Stomach (tissue), 9 donors: ENCODE results near the gene OGA. TPM values are rescaled to one million over a fixed set of nuclear protein-coding genes. Genes with fewer than 3 reads are reported as not detected.

ENCODE experiments used
- DNase-seq, 2 donors: peaks; one replicate each; pipeline versions ENCODE4 v3.0.0 to v3.0.0-alpha.2; 2013 to 2019
- H3K27ac ChIP-seq, 5 donors: fragments of 200-600 bp in 4 of 5; sonication (generic) in 4 of 5; one replicate each; pipeline ENCODE4 v1.5.1; 2013 to 2019; ENCODE audit warnings: mild to moderate bottlenecking in 1 of 5, moderate library complexity in 1 of 5
- H3K27me3 ChIP-seq, 3 donors: fragments of 200-600 bp; sonication (generic); one replicate each; pipeline ENCODE4 v1.5.1; 2017 to 2019; ENCODE audit warnings: mixed run types in 1 of 3
- H3K36me3 ChIP-seq, 4 donors: fragments of 200-600 bp; sonication (generic); 1 replicate in 3 of 4; 2 replicates in 1 of 4; pipeline ENCODE4 v1.5.1; 2016 to 2019
- H3K4me1 ChIP-seq, 4 donors: fragments of 200-600 bp; sonication (generic); one replicate each; pipeline ENCODE4 v1.5.1; 2016 to 2019
- H3K4me3 ChIP-seq, 4 donors: fragments of 200-600 bp; sonication (generic) in 3 of 4; one replicate each; pipeline ENCODE4 v1.5.1; 2016 to 2019; ENCODE audit warnings: mild to moderate bottlenecking in 1 of 4
- H3K9me3 ChIP-seq, 4 donors: fragments of 200-600 bp; sonication (generic); one replicate each; pipeline ENCODE4 v1.5.1; 2016 to 2019
- EP300 ChIP-seq: sonication (generic); formaldehyde crosslinking; IDR thresholded peaks from one replicate; pipeline ENCODE4 v1.6.1; 2017; ENCODE audit warnings: antibody characterized with exemption
- POLR2A ChIP-seq, 4 donors: fragments of 450-650 bp; IDR thresholded peaks; one replicate each; pipeline ENCODE4 v1.6.1; 2016; ENCODE audit warnings: antibody characterized with exemption in 4 of 4, control low read depth in 2 of 4, mild to moderate bottlenecking in 1 of 4, moderate library complexity in 1 of 4
- POLR2AphosphoS5 ChIP-seq, 3 donors: sonication (generic); formaldehyde crosslinking; IDR thresholded peaks; one replicate each; pipeline ENCODE4 v1.6.1; 2016; ENCODE audit warnings: antibody characterized with exemption in 3 of 3
- WGBS, 5 donors: extraction: QIAGEN DNeasy Blood & Tissue Kit in 3 of 5; methylation state at CpG; one replicate each; pipeline versions ENCODE4 v1.1.5 to v1.1.7; 2013 to 2018; 5-methylcytosine and 5-hydroxymethylcytosine counted together
- intact Hi-C: fragments of 100-400 bp; cut with DNase I; formaldehyde crosslinking; loops from one replicate; pipeline ENCODE4 v1.15.1; 2023; ENCODE audit warnings: low total_unique reads
- polyA plus RNA-seq, 3 donors: library from polyadenylated mRNA; stranded (reverse); fragments of 200-250 nt; gene quantifications; one replicate each; pipeline ENCODE4 v1.2.3, GENCODE V29; 2013
- total RNA-seq, 5 donors: library from RNA; depleted of rRNA; stranded (reverse); fragments of >200 nt; gene quantifications; one replicate each; pipeline versions ENCODE4 v1.1.0 to v1.2.3, GENCODE V29; 2014 to 2016
- TF ChIP-seq, protein P1 (sequence below), 7 experiments: fragments of 450-650 bp in 4 of 7; fragments of 200-600 bp in 3 of 7; sonication (generic) in 3 of 7; IDR thresholded peaks; one replicate each; pipeline ENCODE4 v1.5.1; 2016 to 2019; ENCODE audit warnings: antibody characterized with exemption in 7 of 7, control low read depth in 2 of 7, mild to moderate bottlenecking in 1 of 7
- donor health status: healthy with polysubstance abuse.
- donor health status: Bipolar disorder and iron deficiency.
- donor health status: healthy.

Gene OGA
- total and polyA plus RNA-seq, 8 donors, result 18.9 to 312 (median 131) TPM

DNA sequence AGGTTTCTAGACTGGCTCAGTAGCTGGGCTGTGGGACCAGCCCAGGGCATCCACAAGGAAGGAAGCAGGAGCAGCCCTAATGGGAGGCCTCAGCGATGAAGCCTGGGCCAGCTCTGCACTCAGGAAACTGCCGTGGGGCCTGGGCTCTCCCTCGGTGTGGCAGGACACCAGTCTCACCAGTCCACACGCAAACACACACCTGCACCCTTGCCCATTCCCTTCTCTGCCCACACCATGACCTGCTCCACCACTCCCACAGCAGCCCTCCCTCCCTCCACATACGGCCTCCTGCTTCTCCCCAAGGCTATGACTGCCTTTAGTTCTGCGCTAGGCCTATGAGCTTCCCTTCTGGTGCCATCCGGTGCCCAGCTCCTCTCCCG lies 49.5 kb downstream of the OGA start:
- Histone ChIP-seq H3K27me3 (peaks cover 14 to 96% (median 41%) of the 10 kb centered on the region in 3 donors), H3K27ac (no peak overlapping the region), H3K4me3 (no peak overlapping the region), H3K4me1 (peaks cover 0 to 8% (median 2%) of the 10 kb centered on the region in 4 donors), H3K9me3 (no peaks in the 10 kb centered on the region), H3K36me3 (no peaks in the 10 kb centered on the region)
- intact Hi-C loops, result no loop called here
- TF ChIP-seq POLR2A (IDR thresholded peaks at IDR 0.05), result no peak
- no peak for TF ChIP-seq EP300
- TF ChIP-seq, protein P1, sequence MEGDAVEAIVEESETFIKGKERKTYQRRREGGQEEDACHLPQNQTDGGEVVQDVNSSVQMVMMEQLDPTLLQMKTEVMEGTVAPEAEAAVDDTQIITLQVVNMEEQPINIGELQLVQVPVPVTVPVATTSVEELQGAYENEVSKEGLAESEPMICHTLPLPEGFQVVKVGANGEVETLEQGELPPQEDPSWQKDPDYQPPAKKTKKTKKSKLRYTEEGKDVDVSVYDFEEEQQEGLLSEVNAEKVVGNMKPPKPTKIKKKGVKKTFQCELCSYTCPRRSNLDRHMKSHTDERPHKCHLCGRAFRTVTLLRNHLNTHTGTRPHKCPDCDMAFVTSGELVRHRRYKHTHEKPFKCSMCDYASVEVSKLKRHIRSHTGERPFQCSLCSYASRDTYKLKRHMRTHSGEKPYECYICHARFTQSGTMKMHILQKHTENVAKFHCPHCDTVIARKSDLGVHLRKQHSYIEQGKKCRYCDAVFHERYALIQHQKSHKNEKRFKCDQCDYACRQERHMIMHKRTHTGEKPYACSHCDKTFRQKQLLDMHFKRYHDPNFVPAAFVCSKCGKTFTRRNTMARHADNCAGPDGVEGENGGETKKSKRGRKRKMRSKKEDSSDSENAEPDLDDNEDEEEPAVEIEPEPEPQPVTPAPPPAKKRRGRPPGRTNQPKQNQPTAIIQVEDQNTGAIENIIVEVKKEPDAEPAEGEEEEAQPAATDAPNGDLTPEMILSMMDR (IDR thresholded peaks at IDR 0.05), result no peak
- no peak for TF ChIP-seq POLR2AphosphoS5 (IDR thresholded peaks at IDR 0.05)
- WGBS, 5 donors, result 80 to 89% (median 86%) methylated on average over 6 to 8 of the region's 8 CpGs
- DNase-seq, result no peak

DNA sequence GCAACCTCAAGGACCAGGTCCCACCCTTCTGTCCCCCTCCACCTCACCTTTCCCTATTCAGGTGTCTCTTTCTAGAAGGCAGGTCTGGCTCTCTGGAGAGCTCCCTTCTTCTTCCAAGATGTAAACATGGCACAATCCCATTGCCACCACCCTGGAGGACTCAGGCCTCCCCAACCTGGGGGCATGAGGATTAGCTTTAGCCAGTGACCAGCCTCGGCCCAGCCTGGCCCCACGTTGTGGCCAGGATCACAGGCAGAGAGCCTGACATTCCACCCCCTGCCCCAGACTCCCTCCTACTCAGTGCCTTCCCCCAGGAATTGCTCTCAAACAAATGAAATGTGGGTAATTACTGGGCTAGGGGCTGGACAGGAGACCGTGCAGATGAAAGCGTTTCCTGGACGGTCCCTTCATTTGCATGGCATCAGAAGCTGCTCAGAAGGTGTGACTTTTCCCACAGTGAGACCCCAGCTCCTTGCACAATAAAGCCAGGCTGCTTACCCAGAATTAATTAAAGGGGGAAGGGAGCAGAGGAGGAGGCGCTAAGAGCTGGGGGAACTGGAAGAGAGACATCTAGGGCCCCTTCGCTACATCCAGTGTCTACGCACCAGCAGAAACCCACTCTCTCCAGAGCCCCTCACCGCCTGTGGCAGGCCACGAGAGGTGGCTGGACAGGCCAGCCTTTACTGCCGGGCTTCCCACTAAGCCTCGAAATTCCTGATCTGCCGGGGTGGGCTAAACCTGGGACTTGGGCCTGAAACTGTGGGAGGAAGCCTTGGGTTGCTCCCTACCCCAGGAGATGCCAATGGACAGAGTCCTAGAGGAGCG lies 50.1 kb downstream of the OGA start:
- intact Hi-C loops, result no loop called here

GRCh38 chr10:101767600-101767945 lies 50.7 kb downstream of the OGA start:
- TF ChIP-seq POLR2AphosphoS5 (IDR thresholded peaks at IDR 0.05) (no peak), EP300 (no peak), POLR2A (IDR thresholded peaks at IDR 0.05) (no peak)
- TF ChIP-seq, protein P1 (IDR thresholded peaks at IDR 0.05), result no peak
- intact Hi-C loops, result no loop called here
- H3K27ac ChIP-seq, result no peak overlapping the region
- H3K4me1 ChIP-seq, result no peaks in the 10 kb centered on the region
- 27 to 39% (median 36%) methylated on average over 6 of the region's 6 CpGs for WGBS, 5 donors
- no peaks in the 10 kb centered on the region for H3K36me3 ChIP-seq
- no peak overlapping the region for H3K4me3 ChIP-seq
- peak in 1 of 2 donors; percentile 14 for DNase-seq
- no peaks in the 10 kb centered on the region for H3K9me3 ChIP-seq
- H3K27me3 ChIP-seq, result peaks cover 5 to 95% (median 29%) of the 10 kb centered on the region in 3 donors

More for the DNA sequence above, 50.1 kb downstream of the OGA start:
- H3K27me3 ChIP-seq, result peaks cover 11 to 96% (median 35%) of the 10 kb centered on the region in 3 donors
- H3K36me3 ChIP-seq, result no peaks in the 10 kb centered on the region
- no peak for TF ChIP-seq EP300
- TF ChIP-seq POLR2A (IDR thresholded peaks at IDR 0.05), result no peak
- TF ChIP-seq, protein P1 (IDR thresholded peaks at IDR 0.05), result no peak
- no peak for TF ChIP-seq POLR2AphosphoS5 (IDR thresholded peaks at IDR 0.05)
- no peaks in the 10 kb centered on the region for H3K9me3 ChIP-seq
- DNase-seq, result no peak
- 65 to 73% (median 73%) methylated on average over 12 to 14 of the region's 14 CpGs for WGBS, 5 donors
- H3K4me1 ChIP-seq, result peaks cover 0 to 2% (median under 1%) of the 10 kb centered on the region in 4 donors
- H3K27ac ChIP-seq, result no peak overlapping the region
- H3K4me3 ChIP-seq, result no peak overlapping the region

- WGBS, 5 donors, result 67 to 80% (median 75%) methylated on average over 12 of the region's 12 CpGs
- no peaks in the 10 kb centered on the region for H3K36me3 ChIP-seq
- H3K4me1 ChIP-seq, result no peaks in the 10 kb centered on the region
- no peak for DNase-seq
- no peak overlapping the region for H3K4me3 ChIP-seq
- H3K27ac ChIP-seq, result no peak overlapping the region
- TF ChIP-seq POLR2AphosphoS5 (IDR thresholded peaks at IDR 0.05) (no peak), EP300 (no peak)
- TF ChIP-seq, protein P1 (IDR thresholded peaks at IDR 0.05), result no peak
- H3K9me3 ChIP-seq, result no peaks in the 10 kb centered on the region
- intact Hi-C loops, result no loop called here
- H3K27me3 ChIP-seq, result peaks cover 4 to 95% (median 23%) of the 10 kb centered on the region in 3 donors
Observed at GRCh38 chr10:101766753-101767599, 51.3 kb downstream of the OGA start.
